ENCODE measurements around the gene PRKRIP1.

DNA sequence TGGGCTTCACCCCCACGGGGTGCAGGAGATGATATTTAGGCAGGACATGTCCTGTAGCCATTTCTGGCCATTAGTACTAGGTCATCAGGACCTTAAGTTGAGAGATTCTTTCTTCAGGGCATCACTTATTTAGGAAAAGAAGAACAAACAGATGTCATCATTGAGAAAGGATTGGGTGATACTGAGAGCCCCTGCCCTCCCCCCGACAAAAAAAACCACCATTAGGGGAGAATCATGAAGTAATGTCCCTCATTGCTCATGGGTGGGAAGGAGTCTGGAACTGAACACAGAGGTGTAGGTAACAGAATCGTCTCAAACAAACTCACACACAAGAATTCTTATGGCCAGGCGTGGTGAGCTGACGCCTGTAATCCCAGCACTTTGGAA, 30.8 kb downstream of the PRKRIP1 start:
- TF ChIP-seq, protein P1, sequence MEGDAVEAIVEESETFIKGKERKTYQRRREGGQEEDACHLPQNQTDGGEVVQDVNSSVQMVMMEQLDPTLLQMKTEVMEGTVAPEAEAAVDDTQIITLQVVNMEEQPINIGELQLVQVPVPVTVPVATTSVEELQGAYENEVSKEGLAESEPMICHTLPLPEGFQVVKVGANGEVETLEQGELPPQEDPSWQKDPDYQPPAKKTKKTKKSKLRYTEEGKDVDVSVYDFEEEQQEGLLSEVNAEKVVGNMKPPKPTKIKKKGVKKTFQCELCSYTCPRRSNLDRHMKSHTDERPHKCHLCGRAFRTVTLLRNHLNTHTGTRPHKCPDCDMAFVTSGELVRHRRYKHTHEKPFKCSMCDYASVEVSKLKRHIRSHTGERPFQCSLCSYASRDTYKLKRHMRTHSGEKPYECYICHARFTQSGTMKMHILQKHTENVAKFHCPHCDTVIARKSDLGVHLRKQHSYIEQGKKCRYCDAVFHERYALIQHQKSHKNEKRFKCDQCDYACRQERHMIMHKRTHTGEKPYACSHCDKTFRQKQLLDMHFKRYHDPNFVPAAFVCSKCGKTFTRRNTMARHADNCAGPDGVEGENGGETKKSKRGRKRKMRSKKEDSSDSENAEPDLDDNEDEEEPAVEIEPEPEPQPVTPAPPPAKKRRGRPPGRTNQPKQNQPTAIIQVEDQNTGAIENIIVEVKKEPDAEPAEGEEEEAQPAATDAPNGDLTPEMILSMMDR (IDR thresholded peaks at IDR 0.05; ENCODE audit: low read length), result no peak
- TF ChIP-seq EZH2 (IDR thresholded peaks at IDR 0.05; ENCODE audit: borderline replicate concordance, low read length), result no peak
